ENCODE data around the gene RASA3.
"Not testable (repeated sequence)": the region's sequence is repeated elsewhere in the genome, so short reads cannot be mapped to it uniquely, and the experiment has no call there.

RASA3 gene

GRCh38 chr13:114112231-114112825, 20.1 kb downstream of the RASA3 start:
- peaks cover 8 to 15% of the 10 kb centered on the region in 2 experiments for H3K4me1 ChIP-seq (ENCODE audit: control insufficient read depth in 1 of 2, insufficient read depth in 1 of 2, low read depth in 1 of 2, low read length in 1 of 2)
- H3K36me3 ChIP-seq = no peaks in the 10 kb centered on the region
- no peak overlapping the region for H3K27ac ChIP-seq
- no peaks in the 10 kb centered on the region for H3K27me3 ChIP-seq
- TF ChIP-seq CTCF (IDR thresholded peaks at IDR 0.05) = no peak
- H3K4me3 ChIP-seq (ENCODE audit: low read depth in 1 of 2, low read length in 1 of 2) = no peak overlapping the region
- H3K9me3 ChIP-seq = no peaks in the 10 kb centered on the region

GRCh38 chr13:114111577-114111976, 20.8 kb downstream of the RASA3 start:
- Histone ChIP-seq H3K9me3 (no peaks in the 10 kb centered on the region), H3K27me3 (no peaks in the 10 kb centered on the region), H3K4me1 (ENCODE audit: control insufficient read depth in 1 of 2, insufficient read depth in 1 of 2, low read depth in 1 of 2, low read length in 1 of 2) (peaks cover 8 to 15% of the 10 kb centered on the region in 2 experiments), H3K4me3 (ENCODE audit: low read depth in 1 of 2, low read length in 1 of 2) (no peak overlapping the region), H3K27ac (no peak overlapping the region), H3K36me3 (no peaks in the 10 kb centered on the region)
- TF ChIP-seq CTCF (IDR thresholded peaks at IDR 0.05) = no peak

- H3K4me3 ChIP-seq (ENCODE audit: low read depth in 1 of 2, low read length in 1 of 2) = peak overlapping the region; percentile 28 to 34
- peak overlapping the region; percentile 69 for H3K27ac ChIP-seq
- H3K36me3 ChIP-seq, H3K9me3 ChIP-seq, H3K27me3 ChIP-seq: not testable (repeated sequence)
- peaks cover 8 to 15% of the 10 kb centered on the region in 2 experiments for H3K4me1 ChIP-seq (ENCODE audit: control insufficient read depth in 1 of 2, insufficient read depth in 1 of 2, low read depth in 1 of 2, low read length in 1 of 2)
Observed at GRCh38 chr13:114110830-114111189, 21.6 kb downstream of the RASA3 start.

GRCh38 chr13:114110091-114110829, 22.2 kb downstream of the RASA3 start:
- H3K27me3 ChIP-seq = no peaks in the 10 kb centered on the region
- H3K36me3 ChIP-seq = no peaks in the 10 kb centered on the region
- H3K27ac ChIP-seq = peak overlapping the region; percentile 69
- H3K4me3 ChIP-seq (ENCODE audit: low read depth in 1 of 2, low read length in 1 of 2) = peak overlapping the region; percentile 28 to 34
- no peaks in the 10 kb centered on the region for H3K9me3 ChIP-seq
- peaks cover 8 to 15% of the 10 kb centered on the region in 2 experiments for H3K4me1 ChIP-seq (ENCODE audit: control insufficient read depth in 1 of 2, insufficient read depth in 1 of 2, low read depth in 1 of 2, low read length in 1 of 2)
- peak; percentile 77 for TF ChIP-seq CTCF (IDR thresholded peaks at IDR 0.05)

GRCh38 chr13:114109641-114110041, 22.8 kb downstream of the RASA3 start:
- no peaks in the 10 kb centered on the region for H3K36me3 ChIP-seq
- H3K4me1 ChIP-seq (ENCODE audit: control insufficient read depth in 1 of 2, insufficient read depth in 1 of 2, low read depth in 1 of 2, low read length in 1 of 2) = peaks cover 8 to 15% of the 10 kb centered on the region in 2 experiments
- H3K27me3 ChIP-seq = no peaks in the 10 kb centered on the region
- peak overlapping the region; percentile 69 for H3K27ac ChIP-seq
- TF ChIP-seq CTCF (IDR thresholded peaks at IDR 0.05) = no peak
- H3K4me3 ChIP-seq (ENCODE audit: low read depth in 1 of 2, low read length in 1 of 2) = no peak overlapping the region
- no peaks in the 10 kb centered on the region for H3K9me3 ChIP-seq

GRCh38 chr13:114108894-114109293, 23.5 kb downstream of the RASA3 start:
- TF ChIP-seq CTCF (IDR thresholded peaks at IDR 0.05) = no peak
- H3K4me3 ChIP-seq (ENCODE audit: low read depth in 1 of 2, low read length in 1 of 2) = no peak overlapping the region
- no peaks in the 10 kb centered on the region for H3K36me3 ChIP-seq
- no peaks in the 10 kb centered on the region for H3K27me3 ChIP-seq
- H3K4me1 ChIP-seq (ENCODE audit: control insufficient read depth in 1 of 2, insufficient read depth in 1 of 2, low read depth in 1 of 2, low read length in 1 of 2) = peaks cover 8 to 15% of the 10 kb centered on the region in 2 experiments
- no peak overlapping the region for H3K27ac ChIP-seq
- no peaks in the 10 kb centered on the region for H3K9me3 ChIP-seq
